HEK293T (cell line): ENCODE results near the gene BSPRY.

Source experiments
- CTCF ChIA-PET: fragments of 350-600 bp; formaldehyde crosslinking; extraction: SDS; loops from one replicate; lab custom pipeline; 2021; ENCODE audit warnings: antibody characterized with exemption, inconsistent platforms; lab: Yijun Ruan, JAX
- POLR2A ChIA-PET: fragments of 350-600 bp; formaldehyde crosslinking; extraction: SDS; loops from one replicate; lab custom pipeline; 2020; ENCODE audit warnings: antibody characterized with exemption, inconsistent platforms; lab: Yijun Ruan, JAX
- DNase-seq: peaks from one replicate; pipeline ENCODE4 v3.0.0; 2012; ENCODE audit warnings: mixed read lengths; ENCODE audit errors: extremely low spot score
- ARNT ChIP-seq: fragments of 450-650 bp; IDR thresholded peaks from 2 replicates; pipeline ENCODE4 v1.6.1; 2017; ENCODE audit warnings: mild to moderate bottlenecking
- BHLHE40 ChIP-seq: fragments of 450-650 bp; IDR thresholded peaks from 2 replicates; pipeline ENCODE4 v1.6.1; 2016; ENCODE audit warnings: mild to moderate bottlenecking, moderate library complexity, borderline replicate concordance
- CTBP1 ChIP-seq: fragments of 450-650 bp; IDR thresholded peaks from 2 replicates; pipeline ENCODE4 v1.6.1; 2016; ENCODE audit warnings: borderline replicate concordance
- ELF4 ChIP-seq: fragments of 450-650 bp; IDR thresholded peaks from 2 replicates; pipeline ENCODE4 v1.6.1; 2017; ENCODE audit warnings: antibody characterized with exemption
- FOXA1 ChIP-seq: fragments of 450-650 bp; IDR thresholded peaks from 2 replicates; pipeline ENCODE4 v1.6.1; 2016; ENCODE audit warnings: mild to moderate bottlenecking
- FOXK2 ChIP-seq: fragments of 450-650 bp; IDR thresholded peaks from 2 replicates; pipeline ENCODE4 v1.6.1; 2016; ENCODE audit warnings: mild to moderate bottlenecking
- FOXM1 ChIP-seq: fragments of 450-650 bp; IDR thresholded peaks from 2 replicates; pipeline ENCODE4 v1.6.1; 2017; ENCODE audit warnings: mild to moderate bottlenecking, borderline replicate concordance
- HDGF ChIP-seq: fragments of 450-650 bp; IDR thresholded peaks from 2 replicates; pipeline ENCODE4 v1.6.1; 2017; ENCODE audit warnings: antibody characterized with exemption, borderline replicate concordance
- L3MBTL2 ChIP-seq: fragments of 450-650 bp; conservative IDR thresholded peaks from 2 replicates; pipeline ENCODE4 v1.6.1; 2016; ENCODE audit warnings: mild to moderate bottlenecking
- LEF1 ChIP-seq: fragments of 450-650 bp; IDR thresholded peaks from 2 replicates; pipeline ENCODE4 v1.6.1; 2017; ENCODE audit warnings: mild to moderate bottlenecking, borderline replicate concordance
- NFRKB ChIP-seq: fragments of 450-650 bp; IDR thresholded peaks from 2 replicates; pipeline ENCODE4 v1.6.1; 2016; ENCODE audit warnings: mild to moderate bottlenecking, moderate library complexity
- PKNOX1 ChIP-seq: fragments of 450-650 bp; IDR thresholded peaks from 2 replicates; pipeline ENCODE4 v1.6.1; 2016
- SP1 ChIP-seq: fragments of 450-650 bp; IDR thresholded peaks from 2 replicates; pipeline ENCODE4 v1.6.1; 2017
- SUZ12 ChIP-seq: fragments of 450-650 bp; IDR thresholded peaks from 2 replicates; pipeline ENCODE4 v1.6.1; 2016; ENCODE audit warnings: mild to moderate bottlenecking
- TARDBP ChIP-seq: fragments of 450-650 bp; IDR thresholded peaks from 2 replicates; pipeline ENCODE4 v1.6.1; 2016
- ZNF384 ChIP-seq: fragments of 450-650 bp; IDR thresholded peaks from 2 replicates; pipeline ENCODE4 v1.6.1; 2016

BSPRY gene

GRCh38 chr9:113381909-113382411 is 32.6 kb downstream of the BSPRY start:
- TF ChIP-seq FOXA1 (no peak), ARNT (no peak), SP1 (no peak), SUZ12 (no peak), HDGF (no peak), ELF4 (no peak), L3MBTL2 (no peak), FOXM1 (no peak), BHLHE40 (no peak), LEF1 (no peak), PKNOX1 (no peak), FOXK2 (no peak), CTBP1 (no peak), TARDBP (no peak)
- ChIA-PET CTCF (no interaction called here), POLR2A (interaction anchor here (1.0 kb wide), 1 partner anchor 42 kb away, joined by 3 read pairs; the partner anchor contains the start of gene WDR31)
- no peak for DNase-seq

GRCh38 chr9:113386571-113387393 is 37.4 kb downstream of the BSPRY start:
- ChIA-PET CTCF (no interaction called here), POLR2A (interaction anchor here (0.9 to 2.2 kb wide), 4 partner anchors 10 to 47 kb away, joined by 3 to 7 read pairs (median 4); partner anchors contain the start of genes C9orf43, HDHD3, POLE3 and WDR31)
- TF ChIP-seq L3MBTL2 (no peak), HDGF (no peak), SP1 (no peak), SUZ12 (no peak), PKNOX1 (no peak)
- DNase-seq: no peak

GRCh38 chr9:113387560-113388230 is 38.4 kb downstream of the BSPRY start:
- POLR2A ChIA-PET: interaction anchor here (0.9 to 1.6 kb wide), 4 partner anchors 11 to 48 kb away, joined by 3 to 4 read pairs (median 4); partner anchors contain the start of genes C9orf43, HDHD3, POLE3 and WDR31
- no peak for TF ChIP-seq SUZ12
- TF ChIP-seq NFRKB: no peak
- TF ChIP-seq CTBP1: no peak
- no peak for TF ChIP-seq HDGF
- TF ChIP-seq FOXK2: no peak
- TF ChIP-seq BHLHE40: no peak
- no peak for TF ChIP-seq ZNF384
- no peak for TF ChIP-seq TARDBP
- no peak for TF ChIP-seq PKNOX1
- no peak for TF ChIP-seq FOXA1
- no peak for TF ChIP-seq SP1
- CTCF ChIA-PET: interaction anchor here (1.3 kb wide), 1 partner anchor 14 kb away, joined by 3 read pairs; the partner anchor contains the start of gene ALAD
- no peak for DNase-seq

- ChIA-PET CTCF (interaction anchor here (1.3 kb wide), 1 partner anchor 13 kb away, joined by 3 read pairs; the partner anchor contains the start of gene ALAD), POLR2A (no interaction called here)
- TF ChIP-seq SP1 (no peak), TARDBP (no peak), SUZ12 (no peak), FOXM1 (no peak), CTBP1 (no peak), PKNOX1 (no peak), BHLHE40 (no peak), FOXA1 (no peak), ARNT (no peak), L3MBTL2 (no peak), HDGF (no peak), NFRKB (no peak), LEF1 (no peak)
- DNase-seq: no peak
Observed at GRCh38 chr9:113388833-113389232, 39.5 kb downstream of the BSPRY start.

- DNase-seq: no peak
- TF ChIP-seq ELF4 (no peak), LEF1 (no peak), SUZ12 (no peak), FOXA1 (no peak), HDGF (no peak), FOXM1 (no peak), L3MBTL2 (no peak), BHLHE40 (no peak), ZNF384 (no peak), FOXK2 (no peak), SP1 (no peak), CTBP1 (no peak), NFRKB (no peak), PKNOX1 (no peak), ARNT (no peak), TARDBP (no peak)
- ChIA-PET POLR2A (no interaction called here), CTCF (no interaction called here)
Observed at GRCh38 chr9:113389451-113389850, 40.1 kb downstream of the BSPRY start.
